ENCODE data around the gene SMYD3. TPM values are rescaled to one million over a fixed set of nuclear protein-coding genes. Genes with fewer than 3 reads are reported as not detected.

Gene SMYD3
- total RNA-seq, 1 donor from 2014 or later = 0.32 TPM

- no peak for TF ChIP-seq CTCF (IDR thresholded peaks at IDR 0.05)
- intact Hi-C loops (cut with DNase I) = no loop called here
- DNase-seq (ENCODE audit: low spot score in 2 of 2) = no peak
- H3K4me3 ChIP-seq = no peak overlapping the region
- H3K27me3 ChIP-seq = no peaks in the 10 kb centered on the region
- H3K27ac ChIP-seq = no peak overlapping the region
- H3K9me3 ChIP-seq = no peaks in the 10 kb centered on the region
- no peaks in the 10 kb centered on the region for H3K4me1 ChIP-seq
- no peaks in the 10 kb centered on the region for H3K36me3 ChIP-seq
Measured at GRCh38 chr1:245710961-245711903, 795.8 kb downstream of the SMYD3 start.

GRCh38 chr1:245707941-245708340 lies 799.1 kb downstream of the SMYD3 start:
- TF ChIP-seq CTCF (IDR thresholded peaks at IDR 0.05) = no peak
- Histone ChIP-seq H3K27me3 (no peaks in the 10 kb centered on the region), H3K36me3 (no peaks in the 10 kb centered on the region), H3K9me3 (no peaks in the 10 kb centered on the region), H3K27ac (no peak overlapping the region), H3K4me3 (no peak overlapping the region), H3K4me1 (no peaks in the 10 kb centered on the region)
- intact Hi-C loops (cut with DNase I) = no loop called here
- DNase-seq (ENCODE audit: low spot score in 2 of 2) = no peak

- no peak for DNase-seq (ENCODE audit: low spot score in 2 of 2)
Measured at GRCh38 chr1:245704765-245705164, 802.3 kb downstream of the SMYD3 start.

GRCh38 chr1:245704341-245704740 lies 802.7 kb downstream of the SMYD3 start:
- H3K27ac ChIP-seq = no peak overlapping the region
- no peak for TF ChIP-seq CTCF (IDR thresholded peaks at IDR 0.05)
- intact Hi-C loops (cut with DNase I) = no loop called here

More at GRCh38 chr1:245704765-245705164, 802.3 kb downstream of the SMYD3 start:
- TF ChIP-seq CTCF (IDR thresholded peaks at IDR 0.05) = no peak
- Histone ChIP-seq H3K4me3 (no peak overlapping the region), H3K27me3 (no peaks in the 10 kb centered on the region), H3K9me3 (no peaks in the 10 kb centered on the region), H3K27ac (no peak overlapping the region), H3K36me3 (no peaks in the 10 kb centered on the region), H3K4me1 (no peaks in the 10 kb centered on the region)
- intact Hi-C loops (cut with DNase I) = no loop called here

GRCh38 chr1:245702346-245702745 lies 804.7 kb downstream of the SMYD3 start:
- Histone ChIP-seq H3K4me3 (no peak overlapping the region), H3K9me3 (no peaks in the 10 kb centered on the region), H3K4me1 (no peaks in the 10 kb centered on the region), H3K36me3 (no peaks in the 10 kb centered on the region), H3K27ac (no peak overlapping the region), H3K27me3 (no peaks in the 10 kb centered on the region)
- TF ChIP-seq CTCF (IDR thresholded peaks at IDR 0.05) = no peak
- intact Hi-C loops (cut with DNase I) = no loop called here
- DNase-seq (ENCODE audit: low spot score in 2 of 2) = no peak

More at GRCh38 chr1:245704341-245704740, 802.7 kb downstream of the SMYD3 start:
- H3K36me3 ChIP-seq = no peaks in the 10 kb centered on the region
- no peaks in the 10 kb centered on the region for H3K27me3 ChIP-seq
- no peaks in the 10 kb centered on the region for H3K9me3 ChIP-seq
- DNase-seq (ENCODE audit: low spot score in 2 of 2) = no peak
- H3K4me3 ChIP-seq = no peak overlapping the region
- no peaks in the 10 kb centered on the region for H3K4me1 ChIP-seq
